Neural cell (in vitro differentiated cells): ENCODE data around the gene DPP7.

Source experiments
- CTCF ChIP-seq: fragments of 450-650 bp; IDR thresholded peaks from 2 replicates; pipeline ENCODE4 v1.5.1; 2014; ENCODE audit warnings: antibody characterized with exemption, mild to moderate bottlenecking, moderate library complexity; ENCODE audit not compliant: poor library complexity, severe bottlenecking
- EP300 ChIP-seq: fragments of 450-650 bp; conservative IDR thresholded peaks from 2 replicates; pipeline ENCODE4 v1.6.1; 2014; ENCODE audit warnings: antibody characterized with exemption, mild to moderate bottlenecking, moderate library complexity; ENCODE audit not compliant: poor library complexity, severe bottlenecking
- EZH2 ChIP-seq: fragments of 200-600, 300-800 bp; shearing (Covaris generic), sonication (generic); IDR thresholded peaks from 2 replicates; pipeline ENCODE4 v1.6.1; 2014; ENCODE audit warnings: antibody characterized with exemption, low read length, borderline replicate concordance, mild to moderate bottlenecking; ENCODE audit not compliant: insufficient read depth, poor library complexity, severe bottlenecking
- MXI1 ChIP-seq: fragments of 450-650 bp; conservative IDR thresholded peaks from 2 replicates; pipeline ENCODE4 v1.6.1; 2014; ENCODE audit warnings: antibody characterized with exemption, mild to moderate bottlenecking; ENCODE audit not compliant: poor library complexity, severe bottlenecking
- POLR2AphosphoS5 ChIP-seq: IDR thresholded peaks from 2 replicates; pipeline ENCODE4 v1.6.1; 2012

- TF ChIP-seq MXI1 = no peak
- no peak for TF ChIP-seq CTCF
- no peak for TF ChIP-seq EP300
- no peak for TF ChIP-seq EZH2
- no peak for TF ChIP-seq POLR2AphosphoS5
These were observed 28.5 kb downstream of the DPP7 start for GRCh38 chr9:137085920-137086530.
